Measurements from ENCODE around the gene PLD5.

PLD5 gene

DNA sequence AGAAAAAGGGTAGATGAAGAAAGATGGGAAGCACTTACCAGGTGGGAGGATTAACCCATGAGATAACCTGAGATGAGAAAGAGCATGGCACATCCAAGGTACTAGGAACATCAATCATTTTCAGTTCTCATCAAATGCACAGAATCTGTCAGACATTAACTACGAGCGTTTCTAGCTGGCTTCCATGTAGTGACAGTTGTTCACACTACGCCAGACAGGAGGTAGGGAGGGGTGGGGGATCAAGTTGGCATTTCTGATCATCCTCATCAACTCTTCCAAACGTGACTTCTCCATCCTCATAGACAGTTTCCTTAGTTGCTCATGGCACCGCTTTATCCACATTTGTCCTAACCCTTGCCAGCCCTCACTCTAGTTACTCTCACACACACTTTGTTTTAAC lies 120.2 kb downstream of the PLD5 start:
- Histone ChIP-seq H4K12ac (ENCODE audit: low read depth, low read length) (no peak overlapping the region), H4K91ac (ENCODE audit: low read depth, low read length) (no peak overlapping the region), H3K27me3 (ENCODE audit: insufficient read depth, low read length) (no peaks in the 10 kb centered on the region), H2AFZ (ENCODE audit: insufficient read depth, low read length, poor library complexity) (no peak overlapping the region), H3K27ac (ENCODE audit: low read depth, low read length) (no peak overlapping the region), H2AK5ac (ENCODE audit: low read length) (no peak overlapping the region), H3K4me3 (ENCODE audit: low read depth, low read length) (no peak overlapping the region), H2BK12ac (ENCODE audit: low read length) (no peak overlapping the region), H2BK120ac (ENCODE audit: insufficient read depth, low read length, poor library complexity) (no peak overlapping the region), H3K9me3 (ENCODE audit: insufficient read depth, low read depth, low read length) (peaks cover 2% of the 10 kb centered on the region), H2BK5ac (ENCODE audit: low read depth, low read length, poor library complexity) (no peak overlapping the region), H3K4me2 (ENCODE audit: low read length) (no peak overlapping the region), H4K8ac (ENCODE audit: low read depth, low read length) (no peak overlapping the region), H3K4ac (ENCODE audit: low read depth, low read length) (no peak overlapping the region), H3K23ac (ENCODE audit: low read length) (no peak overlapping the region), H3K14ac (ENCODE audit: low read length) (no peak overlapping the region), H3K79me1 (ENCODE audit: low read length) (no peaks in the 10 kb centered on the region), H3K4me1 (ENCODE audit: control insufficient read depth in 1 of 2, insufficient read depth in 2 of 2, low read length in 2 of 2) (no peaks in the 10 kb centered on the region), H3K79me2 (ENCODE audit: control insufficient read depth, insufficient read depth, low read length, poor library complexity) (no peaks in the 10 kb centered on the region), H3K18ac (ENCODE audit: low read length) (no peak overlapping the region), H3K9ac (ENCODE audit: low read length) (no peak overlapping the region), H3K36me3 (ENCODE audit: control insufficient read depth in 1 of 2, insufficient read depth in 2 of 2, low read length in 2 of 2) (peaks cover 0 to 2% of the 10 kb centered on the region in 2 experiments)
- no CpG with 5 or more reads among the region's 5 CpGs for WGBS (ENCODE audit: extremely low coverage, insufficient coverage, insufficient read length)
- no peak for DNase-seq

DNA sequence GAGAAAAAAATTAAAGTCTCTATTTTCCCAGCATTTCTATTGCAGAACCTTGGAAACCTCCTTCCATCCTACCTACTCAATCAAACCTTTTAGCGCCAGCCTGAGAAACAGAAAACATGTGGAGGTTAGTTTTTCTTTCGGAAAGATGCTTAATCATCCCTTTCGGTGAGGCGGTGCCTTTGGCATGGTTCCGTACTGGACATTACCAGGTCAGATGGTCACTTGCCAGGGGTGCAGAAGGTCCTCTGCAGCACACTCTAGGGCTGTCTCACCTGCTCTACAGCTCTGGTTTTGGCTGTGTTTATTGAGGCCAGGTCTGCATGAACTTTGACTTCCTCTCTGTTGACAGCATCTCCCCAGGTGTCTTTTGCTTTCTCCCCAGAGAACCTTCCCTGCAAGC lies 121.5 kb downstream of the PLD5 start:
- no peak overlapping the region for H3K4me3 ChIP-seq (ENCODE audit: low read depth, low read length)
- H3K27me3 ChIP-seq (ENCODE audit: insufficient read depth, low read length) = no peaks in the 10 kb centered on the region
- no peak overlapping the region for H4K8ac ChIP-seq (ENCODE audit: low read depth, low read length)
- H3K36me3 ChIP-seq (ENCODE audit: control insufficient read depth in 1 of 2, insufficient read depth in 2 of 2, low read length in 2 of 2) = no peaks in the 10 kb centered on the region
- H3K14ac ChIP-seq (ENCODE audit: low read length) = no peak overlapping the region
- H3K4me1 ChIP-seq (ENCODE audit: control insufficient read depth in 1 of 2, insufficient read depth in 2 of 2, low read length in 2 of 2) = no peaks in the 10 kb centered on the region
- no peaks in the 10 kb centered on the region for H3K79me1 ChIP-seq (ENCODE audit: low read length)
- H2BK5ac ChIP-seq (ENCODE audit: low read depth, low read length, poor library complexity) = no peak overlapping the region
- no peak overlapping the region for H2BK12ac ChIP-seq (ENCODE audit: low read length)
- no peak for DNase-seq
- no peak overlapping the region for H3K9ac ChIP-seq (ENCODE audit: low read length)
- H3K79me2 ChIP-seq (ENCODE audit: control insufficient read depth, insufficient read depth, low read length, poor library complexity) = no peaks in the 10 kb centered on the region
- H3K4me2 ChIP-seq (ENCODE audit: low read length) = no peak overlapping the region
- H4K91ac ChIP-seq (ENCODE audit: low read depth, low read length) = no peak overlapping the region
- H2AFZ ChIP-seq (ENCODE audit: insufficient read depth, low read length, poor library complexity) = no peak overlapping the region
- no peak overlapping the region for H2BK120ac ChIP-seq (ENCODE audit: insufficient read depth, low read length, poor library complexity)
- H3K4ac ChIP-seq (ENCODE audit: low read depth, low read length) = no peak overlapping the region
- no peak overlapping the region for H3K27ac ChIP-seq (ENCODE audit: low read depth, low read length)
- no peak overlapping the region for H3K23ac ChIP-seq (ENCODE audit: low read length)
- no peaks in the 10 kb centered on the region for H3K9me3 ChIP-seq (ENCODE audit: insufficient read depth, low read depth, low read length)
- H4K12ac ChIP-seq (ENCODE audit: low read depth, low read length) = no peak overlapping the region
- H2AK5ac ChIP-seq (ENCODE audit: low read length) = no peak overlapping the region
- H3K18ac ChIP-seq (ENCODE audit: low read length) = no peak overlapping the region
- WGBS (ENCODE audit: extremely low coverage, insufficient coverage, insufficient read length) = no CpG with 5 or more reads among the region's 5 CpGs

DNA sequence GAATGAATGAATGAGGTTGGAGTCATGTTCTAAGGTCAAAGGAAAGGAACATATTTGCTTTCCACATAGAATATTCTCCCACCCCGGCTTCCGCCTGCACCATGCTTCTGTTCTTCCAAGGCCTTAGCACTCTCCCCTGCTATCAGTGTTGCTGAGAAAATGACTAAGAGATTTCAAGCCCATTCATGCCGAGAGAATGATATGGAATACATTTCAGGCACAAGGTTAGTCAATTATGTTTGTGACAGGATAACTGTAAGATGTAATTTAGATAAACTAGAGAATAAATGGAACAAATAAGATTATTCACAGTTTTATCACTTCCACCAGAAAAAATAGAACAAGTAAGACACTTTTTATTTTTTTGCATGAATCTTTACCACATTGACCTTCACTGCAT lies 122.6 kb downstream of the PLD5 start:
- no peak overlapping the region for H3K4me2 ChIP-seq (ENCODE audit: low read length)
- H3K27me3 ChIP-seq (ENCODE audit: insufficient read depth, low read length) = no peaks in the 10 kb centered on the region
- H4K8ac ChIP-seq (ENCODE audit: low read depth, low read length) = no peak overlapping the region
- no peak overlapping the region for H2AFZ ChIP-seq (ENCODE audit: insufficient read depth, low read length, poor library complexity)
- H2BK120ac ChIP-seq (ENCODE audit: insufficient read depth, low read length, poor library complexity) = no peak overlapping the region
- H3K4me1 ChIP-seq (ENCODE audit: control insufficient read depth in 1 of 2, insufficient read depth in 2 of 2, low read length in 2 of 2) = no peaks in the 10 kb centered on the region
- H4K12ac ChIP-seq (ENCODE audit: low read depth, low read length) = no peak overlapping the region
- H3K14ac ChIP-seq (ENCODE audit: low read length) = no peak overlapping the region
- no CpG with 5 or more reads among the region's 3 CpGs for WGBS (ENCODE audit: extremely low coverage, insufficient coverage, insufficient read length)
- H3K18ac ChIP-seq (ENCODE audit: low read length) = no peak overlapping the region
- H3K9me3 ChIP-seq (ENCODE audit: insufficient read depth, low read depth, low read length) = no peaks in the 10 kb centered on the region
- no peak overlapping the region for H3K4ac ChIP-seq (ENCODE audit: low read depth, low read length)
- H2AK5ac ChIP-seq (ENCODE audit: low read length) = no peak overlapping the region
- no peak overlapping the region for H3K23ac ChIP-seq (ENCODE audit: low read length)
- H3K79me2 ChIP-seq (ENCODE audit: control insufficient read depth, insufficient read depth, low read length, poor library complexity) = no peaks in the 10 kb centered on the region
- no peak for DNase-seq
- H2BK5ac ChIP-seq (ENCODE audit: low read depth, low read length, poor library complexity) = no peak overlapping the region
- H3K79me1 ChIP-seq (ENCODE audit: low read length) = no peaks in the 10 kb centered on the region
- no peak overlapping the region for H3K27ac ChIP-seq (ENCODE audit: low read depth, low read length)
- H4K91ac ChIP-seq (ENCODE audit: low read depth, low read length) = no peak overlapping the region
- no peak overlapping the region for H3K9ac ChIP-seq (ENCODE audit: low read length)
- H2BK12ac ChIP-seq (ENCODE audit: low read length) = no peak overlapping the region
- no peak overlapping the region for H3K4me3 ChIP-seq (ENCODE audit: low read depth, low read length)
- no peaks in the 10 kb centered on the region for H3K36me3 ChIP-seq (ENCODE audit: control insufficient read depth in 1 of 2, insufficient read depth in 2 of 2, low read length in 2 of 2)

GRCh38 chr1:242398351-242398750 lies 126.1 kb downstream of the PLD5 start:
- H3K27ac ChIP-seq (ENCODE audit: low read depth, low read length) = no peak overlapping the region
- H3K27me3 ChIP-seq (ENCODE audit: insufficient read depth, low read length) = no peaks in the 10 kb centered on the region
- H2BK120ac ChIP-seq (ENCODE audit: insufficient read depth, low read length, poor library complexity) = no peak overlapping the region
- H3K9ac ChIP-seq (ENCODE audit: low read length) = no peak overlapping the region
- no peak overlapping the region for H3K23ac ChIP-seq (ENCODE audit: low read length)
- no CpG with 5 or more reads among the region's 5 CpGs for WGBS (ENCODE audit: extremely low coverage, insufficient coverage, insufficient read length)
- H3K14ac ChIP-seq (ENCODE audit: low read length) = no peak overlapping the region
- no peaks in the 10 kb centered on the region for H3K36me3 ChIP-seq (ENCODE audit: control insufficient read depth in 1 of 2, insufficient read depth in 2 of 2, low read length in 2 of 2)
- H3K4me1 ChIP-seq (ENCODE audit: control insufficient read depth in 1 of 2, insufficient read depth in 2 of 2, low read length in 2 of 2) = no peaks in the 10 kb centered on the region
- no peak overlapping the region for H4K12ac ChIP-seq (ENCODE audit: low read depth, low read length)
- H3K79me1 ChIP-seq (ENCODE audit: low read length) = no peaks in the 10 kb centered on the region
- no peak overlapping the region for H2AK5ac ChIP-seq (ENCODE audit: low read length)
- H3K4ac ChIP-seq (ENCODE audit: low read depth, low read length) = no peak overlapping the region
- H4K8ac ChIP-seq (ENCODE audit: low read depth, low read length) = no peak overlapping the region
- no peak for DNase-seq
- no peaks in the 10 kb centered on the region for H3K9me3 ChIP-seq (ENCODE audit: insufficient read depth, low read depth, low read length)
- no peak overlapping the region for H3K4me2 ChIP-seq (ENCODE audit: low read length)
- H3K18ac ChIP-seq (ENCODE audit: low read length) = no peak overlapping the region
- no peak overlapping the region for H2AFZ ChIP-seq (ENCODE audit: insufficient read depth, low read length, poor library complexity)
- no peak overlapping the region for H4K91ac ChIP-seq (ENCODE audit: low read depth, low read length)
- no peak overlapping the region for H2BK12ac ChIP-seq (ENCODE audit: low read length)
- no peak overlapping the region for H2BK5ac ChIP-seq (ENCODE audit: low read depth, low read length, poor library complexity)
- no peaks in the 10 kb centered on the region for H3K79me2 ChIP-seq (ENCODE audit: control insufficient read depth, insufficient read depth, low read length, poor library complexity)
- H3K4me3 ChIP-seq (ENCODE audit: low read depth, low read length) = no peak overlapping the region
